NCI-H1092 treated with DMSO at 0.1 percent for 48 hours (cell line): ENCODE results near the gene CLIP2.
A peak's percentile ranks its signal among the peaks of the same experiment; 100 is the strongest.

Source experiments
- DNase-seq: peaks from one replicate; lab custom pipeline; 2025; lab: John Stamatoyannopoulos, UW

The CLIP2 gene

GRCh38 chr7:74271742-74272141 lies 17.5 kb upstream of the CLIP2 start:
- no peak for DNase-seq

- DNase-seq: no peak
Measured at GRCh38 chr7:74272305-74273038, 16.7 kb upstream of the CLIP2 start.

DNA sequence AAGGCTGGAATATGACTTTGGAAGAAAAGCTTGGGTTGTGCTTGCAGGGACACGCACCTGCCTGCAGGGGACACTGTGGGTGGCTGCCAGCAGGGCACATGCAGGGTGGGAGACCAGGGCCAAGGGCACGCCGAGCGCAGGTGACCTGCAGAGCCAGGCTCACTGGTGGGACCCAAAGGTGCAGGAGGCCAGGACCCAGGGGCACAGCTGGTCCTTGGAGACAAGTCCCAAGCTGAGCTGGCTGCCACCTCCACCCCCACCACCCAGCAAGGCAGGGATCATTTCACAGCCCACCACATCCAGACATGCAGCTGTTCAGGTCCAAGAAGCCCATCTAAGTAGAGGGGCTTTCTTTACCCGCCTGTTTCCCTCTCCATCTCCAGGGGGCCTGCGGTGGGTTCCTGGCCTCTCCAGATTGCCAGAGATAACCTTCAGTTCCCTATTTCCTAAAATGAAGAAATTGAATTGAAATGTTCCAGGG lies 13.8 kb upstream of the CLIP2 start:
- DNase-seq: no peak

- no peak for DNase-seq
Measured at GRCh38 chr7:74277636-74278035, 11.6 kb upstream of the CLIP2 start.

GRCh38 chr7:74280985-74281384 lies 8.2 kb upstream of the CLIP2 start:
- no peak for DNase-seq

DNA sequence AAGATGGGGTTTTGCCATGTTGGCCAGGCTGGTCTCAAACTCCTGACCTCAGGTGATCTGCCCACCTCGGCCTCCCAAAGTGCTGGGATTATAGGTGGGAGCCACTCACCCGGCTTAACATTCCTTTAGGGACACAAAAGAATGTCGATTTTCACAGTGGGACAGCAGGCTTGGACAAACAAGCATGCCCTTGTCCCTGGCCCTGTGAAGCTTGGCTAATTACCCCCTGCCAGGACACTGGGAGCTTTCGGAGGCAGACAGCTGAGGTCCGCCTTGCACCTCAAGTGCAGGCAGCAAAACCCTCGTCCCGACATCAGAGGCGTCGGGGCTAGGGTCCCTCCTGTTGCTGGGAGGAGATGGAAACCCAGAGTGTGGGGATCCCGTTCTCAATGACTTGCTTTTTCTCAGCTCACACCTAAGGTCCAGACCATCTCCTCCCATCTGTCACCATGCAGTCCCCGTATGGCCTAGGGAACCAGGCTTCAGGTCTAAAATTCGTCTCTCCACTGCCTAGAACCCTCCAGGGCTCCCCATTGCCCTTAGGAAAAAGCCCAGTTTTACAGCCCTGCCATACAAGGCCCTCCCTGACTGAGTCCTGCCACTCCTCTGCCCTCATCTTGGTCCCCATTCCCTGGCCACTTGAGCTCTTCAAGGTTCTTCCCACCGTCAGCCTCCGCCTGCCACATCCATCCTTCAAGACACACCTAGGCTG lies 6.3 kb upstream of the CLIP2 start:
- DNase-seq: no peak

GRCh38 chr7:74283858-74284447 lies 5.3 kb upstream of the CLIP2 start:
- DNase-seq: no peak

DNA sequence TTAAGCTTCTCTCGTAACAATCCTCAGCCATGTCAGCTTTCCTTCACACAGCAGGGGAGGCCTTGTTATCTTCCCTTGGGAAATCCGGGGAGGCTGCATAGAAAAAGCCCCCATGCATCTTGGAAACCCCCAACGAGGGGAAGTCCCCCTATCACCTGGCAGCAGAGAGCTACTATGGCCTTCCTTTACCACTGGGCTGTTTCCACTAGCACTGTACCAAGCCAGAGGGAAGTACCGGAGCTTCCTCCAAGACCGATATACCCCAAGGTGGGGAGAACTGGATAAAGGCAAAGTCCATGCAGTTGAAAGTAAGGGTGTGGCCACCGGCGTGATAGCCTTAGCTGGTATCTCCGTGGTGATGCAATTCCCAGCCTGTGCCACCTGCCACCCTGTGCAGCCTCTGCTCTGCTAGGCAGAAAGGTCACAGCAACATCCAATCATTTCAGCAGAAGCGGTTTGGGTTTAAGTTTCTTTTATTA lies 4.4 kb upstream of the CLIP2 start:
- no peak for DNase-seq

GRCh38 chr7:74286131-74286530 lies 3.1 kb upstream of the CLIP2 start:
- no peak for DNase-seq

DNA sequence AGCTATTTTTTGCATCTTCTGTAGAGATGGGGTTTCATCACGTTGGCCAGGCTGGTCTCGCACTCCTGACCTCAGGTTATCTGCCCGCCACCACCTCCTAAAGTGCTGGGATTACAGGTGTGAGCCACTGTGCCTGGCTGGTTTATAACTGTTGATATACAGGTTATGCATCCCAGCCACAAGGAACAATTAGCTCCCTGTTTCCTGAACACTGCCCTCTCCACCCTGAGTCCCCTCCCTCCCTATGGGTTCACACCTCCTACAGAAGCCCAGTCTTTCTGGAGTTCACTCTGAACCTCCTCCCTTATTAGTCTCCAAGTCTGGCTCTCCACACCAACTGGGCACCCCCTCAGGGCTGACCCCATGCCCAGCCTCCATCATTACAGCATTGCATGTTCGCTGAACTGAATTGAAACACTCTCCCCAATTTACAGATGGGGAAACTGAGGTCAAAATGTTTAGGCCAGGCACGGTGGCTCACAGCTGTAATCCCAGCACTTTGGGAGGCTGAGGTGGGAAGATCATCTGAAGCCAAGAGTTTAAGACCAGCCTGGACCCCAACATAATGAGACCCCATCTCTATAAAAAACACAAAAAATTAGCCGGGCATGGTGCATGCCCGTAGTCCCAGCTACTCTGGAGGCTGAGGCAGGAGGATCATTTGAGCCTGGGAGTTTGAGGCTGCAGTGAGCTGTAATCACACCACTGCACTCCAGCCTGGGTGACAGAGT lies 1.7 kb upstream of the CLIP2 start:
- no peak for DNase-seq

DNA sequence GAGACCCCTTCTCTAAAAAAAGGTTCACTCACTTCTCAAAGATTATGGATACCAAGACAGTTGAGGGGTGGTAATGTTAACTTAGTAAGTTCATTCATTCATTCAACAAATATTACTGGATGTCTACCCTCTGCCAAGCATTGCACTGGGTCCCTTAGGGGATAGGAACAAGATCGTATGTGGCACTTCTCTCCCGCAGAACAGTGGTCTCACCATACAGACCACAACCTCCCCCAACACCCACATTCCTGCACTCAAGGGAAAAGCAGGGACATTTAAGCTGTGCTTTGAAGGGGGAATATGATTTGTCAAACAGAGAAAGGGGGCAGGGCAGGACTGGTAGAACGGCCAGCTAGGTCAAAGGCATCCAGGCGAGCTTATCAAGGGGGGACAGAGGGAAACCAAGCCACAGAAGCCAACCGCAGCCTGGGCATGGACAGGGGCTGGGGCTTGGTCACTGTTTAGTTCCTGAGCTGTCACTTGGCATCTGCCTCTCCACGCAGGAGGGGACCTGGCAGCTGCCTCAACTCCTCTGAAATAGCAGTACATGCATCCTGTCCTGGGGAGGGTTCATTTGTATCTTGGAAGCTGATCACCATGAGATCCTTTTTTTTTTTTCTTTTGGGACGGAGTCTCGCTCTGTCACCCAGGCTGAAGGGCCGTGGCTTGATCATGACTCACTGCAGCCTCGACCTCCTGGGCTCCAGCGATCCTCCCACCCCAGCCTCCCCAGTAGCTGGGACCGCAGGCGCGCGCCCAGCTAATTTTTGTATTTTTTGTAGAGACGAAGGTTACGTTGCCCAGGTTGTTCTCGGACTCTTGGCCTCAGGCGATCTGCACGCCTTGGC lies 949 bp upstream of the CLIP2 start:
- DNase-seq: no peak

GRCh38 chr7:74289659-74290552 lies 699 bp downstream of the CLIP2 start:
- DNase-seq: no peak

DNA sequence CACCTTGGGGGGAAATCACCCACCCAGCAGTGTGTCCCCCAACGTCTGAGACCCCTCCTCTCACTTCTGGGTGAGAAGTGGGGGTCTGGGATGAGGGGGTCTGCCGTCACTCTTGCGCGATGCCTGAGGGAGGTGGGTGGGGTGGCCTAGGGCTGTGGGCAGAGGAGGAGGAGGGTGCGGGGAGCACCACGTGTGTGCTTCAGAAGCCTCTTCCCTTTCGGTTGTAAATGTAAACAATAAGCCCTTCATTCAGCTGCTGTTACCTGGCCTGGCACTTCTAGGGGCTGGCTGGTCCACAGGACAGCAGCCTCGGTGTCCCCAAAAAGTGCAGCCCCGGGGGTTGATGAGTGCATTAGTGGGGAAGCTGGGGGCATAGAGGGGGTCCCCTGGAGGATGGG lies 1.3 kb downstream of the CLIP2 start:
- DNase-seq: no peak

- no peak for DNase-seq
Measured at GRCh38 chr7:74290981-74291441, 1.8 kb downstream of the CLIP2 start.

- no peak for DNase-seq
Measured at GRCh38 chr7:74291535-74291934, 2.3 kb downstream of the CLIP2 start.

- no peak for DNase-seq
Measured at GRCh38 chr7:74292757-74293576, 3.8 kb downstream of the CLIP2 start.

DNA sequence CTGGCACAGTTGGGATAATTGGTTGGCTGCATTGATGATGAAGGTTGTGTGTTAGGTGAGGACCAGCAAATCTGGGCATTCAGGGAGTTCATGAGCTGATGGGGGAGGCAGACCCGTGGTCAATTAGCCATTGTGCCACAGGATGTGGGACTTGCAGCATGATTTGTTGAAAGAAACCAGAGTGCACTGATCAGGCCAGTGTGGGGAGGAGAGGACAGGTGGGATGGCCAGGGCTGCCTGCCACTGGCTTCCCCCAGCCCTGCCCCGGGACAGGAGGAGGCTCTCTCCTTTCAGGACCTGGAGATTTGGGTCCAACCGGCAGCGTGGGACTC lies 4.3 kb downstream of the CLIP2 start:
- DNase-seq: no peak

- DNase-seq: peak; percentile 59
Measured at GRCh38 chr7:74294191-74294998, 5.2 kb downstream of the CLIP2 start.
